H1 (cell line): ENCODE results near the gene NOSIP. TPM values are rescaled to one million over a fixed set of nuclear protein-coding genes. Genes with fewer than 3 reads are reported as not detected.

Source experiments
- CHD2 ChIP-seq: IDR thresholded peaks from 2 replicates; pipeline ENCODE4 v1.6.1; 2012; ENCODE audit warnings: low read length, improper control_type of control experiment
- GTF2F1 ChIP-seq: IDR thresholded peaks from 2 replicates; pipeline ENCODE4 v1.6.1; 2012; ENCODE audit warnings: low read depth, low read length, improper control_type of control experiment, borderline replicate concordance
- SP4 ChIP-seq: IDR thresholded peaks from 2 replicates; pipeline ENCODE4 v1.6.1; 2012; ENCODE audit warnings: low read length, inconsistent platforms
- TAF1 ChIP-seq: IDR thresholded peaks from 2 replicates; pipeline ENCODE4 v1.6.1; 2011; ENCODE audit warnings: mild to moderate bottlenecking, low read depth, low read length
- polyA plus RNA-seq, 7 experiments: library from polyadenylated mRNA; depleted of rRNA in 3 of 7; stranded (reverse) in 5 of 7; unstranded in 2 of 7; fragments of >200 nt in 5 of 7; fragments of 200-250 nt in 2 of 7; gene quantifications; 1 replicate in 5 of 7; 2 replicates in 1 of 7; 4 replicates in 1 of 7; pipeline versions ENCODE4 v1.2.1 to v1.2.3, GENCODE V29; 2011 to 2013; ENCODE audit warnings: missing spikeins in 2 of 7, mixed read lengths in 2 of 7
- total RNA-seq: library from RNA; stranded (reverse); fragmentation: NEBNext Ultra II Directional; extraction: Animal tissue kit (Norgen Biotek cat#: 25700); gene quantifications from 2 replicates; pipeline ENCODE4 v1.2.1, GENCODE V29; 2021

The NOSIP gene
- total and polyA plus RNA-seq, 2 of the 8 experiments (the other 6 are each of a cell fraction or from before 2014, with no cell fraction given) = 85.1 to 192 TPM

- TF ChIP-seq TAF1 (0 out of 2 replicates have a peak, but pooled peaks have one; percentile 51), GTF2F1 (no peak), CHD2 (peak; percentile 82), SP4 (peak; percentile 59; the same call in 1 of the 2 replicates)
These were observed 13.1 kb upstream of the NOSIP start (continued) for GRCh38 chr19:49593233-49594113.
